Naive thymus-derived CD4-positive, alpha-beta T cell (primary cell): ENCODE measurements around the gene GUK1. TPM values are rescaled to one million over a fixed set of nuclear protein-coding genes. Genes with fewer than 3 reads are reported as not detected.
"Not testable (repeated sequence)": the region's sequence is repeated elsewhere in the genome, so short reads cannot be mapped to it uniquely, and the experiment has no call there.

ENCODE experiments used
- ATAC-seq: fragments of 150-1000 bp; cut with Tn5 transposase; 2 replicates; pipeline ENCODE4 v1.10.0; 2021; ENCODE audit warnings: mild to moderate bottlenecking, moderate library complexity
- CTCF ChIA-PET: fragments of 350-600 bp; sonication (Branson Sonifier 250); formaldehyde crosslinking; loops from one replicate; lab custom pipeline; 2021; ENCODE audit warnings: antibody characterized with exemption; lab: Charles Lee
- POLR2A ChIA-PET: fragments of 350-600 bp; sonication (Branson Sonifier 250); formaldehyde crosslinking; loops from one replicate; lab custom pipeline; 2021; ENCODE audit warnings: antibody characterized with exemption, inconsistent platforms; lab: Charles Lee
- DNase-seq, 9 donors: peaks; one replicate each; pipeline versions ENCODE4 v3.0.0 to v3.0.0-alpha.2; 2020 to 2022; ENCODE audit warnings: mixed read lengths in 1 of 9
- H3K27ac ChIP-seq: one replicate; pipeline ENCODE4 v1.7.0; 2013; ENCODE audit warnings: mild to moderate bottlenecking, low read depth, low read length, moderate library complexity
- H3K27me3 ChIP-seq, 2 donors: one replicate each; pipeline ENCODE4 v1.7.0; 2013; ENCODE audit warnings: low read length in 2 of 2, mild to moderate bottlenecking in 2 of 2, moderate library complexity in 2 of 2; ENCODE audit not compliant: control insufficient read depth in 2 of 2, insufficient read depth in 2 of 2
- H3K36me3 ChIP-seq, 3 experiments: 1 replicate in 2 of 3; 2 replicates in 1 of 3; pipeline ENCODE4 v1.7.0; 2013; ENCODE audit warnings: low read length in 3 of 3, mild to moderate bottlenecking in 3 of 3, moderate library complexity in 1 of 3; ENCODE audit not compliant: insufficient read depth in 3 of 3, control insufficient read depth in 2 of 3
- H3K4me1 ChIP-seq, 2 donors: one replicate each; pipeline ENCODE4 v1.7.0; 2013; ENCODE audit warnings: low read length in 2 of 2, mild to moderate bottlenecking in 2 of 2, moderate library complexity in 1 of 2; ENCODE audit not compliant: control insufficient read depth in 2 of 2, insufficient read depth in 2 of 2
- H3K4me3 ChIP-seq: 2 replicates; pipeline ENCODE4 v1.7.0; 2013; ENCODE audit warnings: mild to moderate bottlenecking, low read length
- H3K9me3 ChIP-seq, 3 experiments: 1 replicate in 2 of 3; 2 replicates in 1 of 3; pipeline ENCODE4 v1.7.0; 2013; ENCODE audit warnings: low read length in 3 of 3; ENCODE audit not compliant: control insufficient read depth in 2 of 3
- H3K27ac Mint-ChIP-seq, 9 donors: one replicate each; pipeline ENCODE4 v1.8.0; 2020 to 2022; ENCODE audit warnings: mixed read lengths in 9 of 9, mild to moderate bottlenecking in 8 of 9, moderate library complexity in 5 of 9, inconsistent platforms in 2 of 9
- H3K27me3 Mint-ChIP-seq, 5 donors: one replicate each; pipeline ENCODE4 v1.8.0; 2021 to 2022; ENCODE audit warnings: mixed read lengths in 5 of 5, mild to moderate bottlenecking in 1 of 5
- H3K36me3 Mint-ChIP-seq, 5 donors: one replicate each; pipeline ENCODE4 v1.8.0; 2020 to 2022; ENCODE audit warnings: mixed read lengths in 5 of 5, mild to moderate bottlenecking in 3 of 5, inconsistent platforms in 1 of 5
- H3K4me1 Mint-ChIP-seq, 7 donors: one replicate each; pipeline ENCODE4 v1.8.0; 2020 to 2022; ENCODE audit warnings: mixed read lengths in 7 of 7, mild to moderate bottlenecking in 3 of 7, inconsistent platforms in 1 of 7
- H3K4me3 Mint-ChIP-seq, 10 donors: one replicate each; pipeline ENCODE4 v1.8.0; 2020 to 2022; ENCODE audit warnings: mild to moderate bottlenecking in 10 of 10, mixed read lengths in 10 of 10, moderate library complexity in 6 of 10, inconsistent platforms in 2 of 10
- H3K9me3 Mint-ChIP-seq, 11 donors: one replicate each; pipeline ENCODE4 v1.8.0; 2020 to 2022; ENCODE audit warnings: mixed read lengths in 11 of 11, mild to moderate bottlenecking in 4 of 11, inconsistent platforms in 1 of 11, moderate library complexity in 1 of 11
- intact Hi-C, 2 donors: fragments of 100-400 bp; cut with micrococcal nuclease; formaldehyde crosslinking; loops; one replicate each; pipeline ENCODE4 v1.15.1; 2023
- polyA plus RNA-seq, 2 donors: library from polyadenylated mRNA; unstranded; fragments of 300-500 nt; fragmentation: Illumina TruSeq; gene quantifications; one replicate each; pipeline ENCODE4 v1.2.3, GENCODE V29; 2021
- total RNA-seq, 6 experiments: library from RNA in 5 of 6; stranded (reverse) in 5 of 6; gene quantifications; 1 replicate in 5 of 6; 2 replicates in 1 of 6; pipeline ENCODE4 v1.2.3 and lab custom pipeline; 2021 to 2026

The GUK1 gene
- total and polyA plus RNA-seq, 7 experiments from 2014 or later: 145 to 315 (median 279) TPM

- H3K27me3 ChIP-seq: no peaks in the 10 kb centered on the region
- Mint-ChIP-seq H3K36me3 (peaks cover 0 to 6% (median 5%) of the 10 kb centered on the region in 5 donors), H3K4me3 (peak overlapping the region in 6 of 10 donors; percentile 23 to 95 (median 72)), H3K4me1 (peaks cover 5 to 34% (median 22%) of the 10 kb centered on the region in 7 donors), H3K27ac (peak overlapping the region in 2 of 9 donors; percentile 17 to 98), H3K27me3 (peaks cover 0 to 3% (median 0%) of the 10 kb centered on the region in 5 donors), H3K9me3 (no peaks in the 10 kb centered on the region)
- ChIA-PET CTCF (interaction anchor here (0.9 kb wide), 1 partner anchor 41 kb away, joined by 3 read pairs; no protein-coding TSS in a partner anchor), POLR2A (interaction anchor here (0.5 to 1.9 kb wide), 3 partner anchors 8 to 34 kb away, joined by 3 to 10 read pairs (median 3); no protein-coding TSS in a partner anchor)
- peaks cover 9 to 16% of the 10 kb centered on the region in 2 donors for H3K4me1 ChIP-seq
- intact Hi-C loops: no loop called here
- no peak overlapping the region for H3K4me3 ChIP-seq
- ATAC-seq (no peak), DNase-seq (no peak)
- H3K36me3 ChIP-seq: peaks cover 0 to 28% (median 0%) of the 10 kb centered on the region in 3 experiments
- no peaks in the 10 kb centered on the region for H3K9me3 ChIP-seq
- no peak overlapping the region for H3K27ac ChIP-seq
Measured at GRCh38 chr1:228110556-228110955, 29.5 kb upstream of the GUK1 start.

- H3K27ac ChIP-seq, H3K27ac Mint-ChIP-seq, intact Hi-C loops, H3K9me3 Mint-ChIP-seq, H3K27me3 ChIP-seq, ATAC-seq, H3K9me3 ChIP-seq, H3K36me3 Mint-ChIP-seq, CTCF ChIA-PET, H3K4me3 ChIP-seq, DNase-seq, H3K27me3 Mint-ChIP-seq: not testable (repeated sequence)
- peaks cover 0 to 21% (median 0%) of the 10 kb centered on the region in 3 experiments for H3K36me3 ChIP-seq
- peaks cover 9 to 16% of the 10 kb centered on the region in 2 donors for H3K4me1 ChIP-seq
- POLR2A ChIA-PET: interaction anchor here (1.6 to 1.9 kb wide), 2 partner anchors 19 to 33 kb away, joined by 3 to 10 read pairs; no protein-coding TSS in a partner anchor
- peaks cover 5 to 33% (median 22%) of the 10 kb centered on the region in 7 donors for H3K4me1 Mint-ChIP-seq
- peak overlapping the region in 1 of 10 donors; percentile 29 for H3K4me3 Mint-ChIP-seq
Measured at GRCh38 chr1:228111315-228111714, 28.8 kb upstream of the GUK1 start.

GRCh38 chr1:228112167-228112566 lies 27.9 kb upstream of the GUK1 start:
- ChIA-PET CTCF (interaction anchor here (0.6 to 1.1 kb wide), 2 partner anchors 19 to 23 kb away, joined by 3 read pairs; no protein-coding TSS in a partner anchor), POLR2A (interaction anchor here (1.6 kb wide), 1 partner anchor 34 kb away, joined by 3 read pairs; no protein-coding TSS in a partner anchor)

GRCh38 chr1:228112617-228113016 lies 27.5 kb upstream of the GUK1 start:
- Histone ChIP-seq H3K27ac (no peak overlapping the region), H3K9me3 (no peaks in the 10 kb centered on the region), H3K4me3 (no peak overlapping the region), H3K4me1 (peaks cover 9 to 16% of the 10 kb centered on the region in 2 donors), H3K36me3 (peaks cover 0 to 9% (median 0%) of the 10 kb centered on the region in 3 experiments), H3K27me3 (no peaks in the 10 kb centered on the region)
- DNase-seq (no peak), ATAC-seq (no peak)
- CTCF ChIA-PET: interaction anchor here (1.1 kb wide), 1 partner anchor 18 kb away, joined by 3 read pairs; no protein-coding TSS in a partner anchor
- Mint-ChIP-seq H3K9me3 (peaks cover 0 to 2% (median 0%) of the 10 kb centered on the region in 11 donors), H3K4me1 (peaks cover 5 to 24% (median 20%) of the 10 kb centered on the region in 7 donors), H3K36me3 (peaks cover 0 to 3% (median 0%) of the 10 kb centered on the region in 5 donors), H3K27ac (peak overlapping the region in 1 of 9 donors; percentile 20), H3K4me3 (no peak overlapping the region), H3K27me3 (peaks cover 0 to 3% (median 0%) of the 10 kb centered on the region in 5 donors)
- intact Hi-C loops: no loop called here
- POLR2A ChIA-PET: interaction anchor here (1.6 kb wide), 1 partner anchor 34 kb away, joined by 3 read pairs; no protein-coding TSS in a partner anchor

More at GRCh38 chr1:228112167-228112566, 27.9 kb upstream of the GUK1 start:
- Histone ChIP-seq H3K27ac (no peak overlapping the region), H3K4me3 (no peak overlapping the region), H3K27me3 (no peaks in the 10 kb centered on the region), H3K4me1 (peaks cover 9 to 16% of the 10 kb centered on the region in 2 donors), H3K9me3 (no peaks in the 10 kb centered on the region), H3K36me3 (peaks cover 0 to 13% (median 0%) of the 10 kb centered on the region in 3 experiments)
- Mint-ChIP-seq H3K4me1 (peaks cover 5 to 25% (median 21%) of the 10 kb centered on the region in 7 donors), H3K27me3 (peaks cover 0 to 3% (median 0%) of the 10 kb centered on the region in 5 donors), H3K9me3 (peaks cover 0 to 2% (median 0%) of the 10 kb centered on the region in 11 donors), H3K4me3 (no peak overlapping the region), H3K36me3 (peaks cover 0 to 3% (median 0%) of the 10 kb centered on the region in 5 donors), H3K27ac (no peak overlapping the region)
- no peak for ATAC-seq
- DNase-seq: no peak
- intact Hi-C loops: no loop called here

GRCh38 chr1:228114827-228115226 lies 25.3 kb upstream of the GUK1 start:
- POLR2A ChIA-PET: no interaction called here

GRCh38 chr1:228117335-228117734 lies 22.7 kb upstream of the GUK1 start:
- no peaks in the 10 kb centered on the region for H3K36me3 ChIP-seq
- peaks cover 0 to 7% (median 0%) of the 10 kb centered on the region in 7 donors for H3K4me1 Mint-ChIP-seq
- peaks cover 0 to 6% (median 0%) of the 10 kb centered on the region in 11 donors for H3K9me3 Mint-ChIP-seq
- DNase-seq (no peak), ATAC-seq (no peak)
- H3K4me3 ChIP-seq: no peak overlapping the region
- no peak overlapping the region for H3K27ac Mint-ChIP-seq
- ChIA-PET POLR2A (no interaction called here), CTCF (no interaction called here)
- H3K27me3 ChIP-seq: no peaks in the 10 kb centered on the region
- H3K27me3 Mint-ChIP-seq: peaks cover 0 to 2% (median 0%) of the 10 kb centered on the region in 5 donors
- H3K4me3 Mint-ChIP-seq: no peak overlapping the region
- no peaks in the 10 kb centered on the region for H3K9me3 ChIP-seq
- no peak overlapping the region for H3K27ac ChIP-seq
- intact Hi-C loops: no loop called here
- H3K4me1 ChIP-seq: no peaks in the 10 kb centered on the region
- peaks cover 0 to 6% (median 0%) of the 10 kb centered on the region in 5 donors for H3K36me3 Mint-ChIP-seq

More at GRCh38 chr1:228114827-228115226, 25.3 kb upstream of the GUK1 start:
- Mint-ChIP-seq H3K27me3 (no peaks in the 10 kb centered on the region), H3K4me1 (peaks cover 0 to 8% (median 3%) of the 10 kb centered on the region in 7 donors), H3K27ac (no peak overlapping the region), H3K4me3 (no peak overlapping the region), H3K9me3 (peaks cover 0 to 6% (median 0%) of the 10 kb centered on the region in 11 donors), H3K36me3 (peaks cover 0 to 6% (median 0%) of the 10 kb centered on the region in 5 donors)
- no peak for DNase-seq
- Histone ChIP-seq H3K9me3 (no peaks in the 10 kb centered on the region), H3K36me3 (no peaks in the 10 kb centered on the region), H3K27ac (no peak overlapping the region), H3K4me3 (no peak overlapping the region), H3K27me3 (no peaks in the 10 kb centered on the region), H3K4me1 (peaks cover 0 to 5% of the 10 kb centered on the region in 2 donors)
- intact Hi-C loops: no loop called here
- ATAC-seq: no peak
- CTCF ChIA-PET: no interaction called here
